DMS114 treated with DMSO at 0.1 percent for 48 hours (cell line): ENCODE results near the gene RNF41.
"Not testable (repeated sequence)": the region's sequence is repeated elsewhere in the genome, so short reads cannot be mapped to it uniquely, and the experiment has no call there.

Experiments
- DNase-seq: peaks from one replicate; lab custom pipeline; 2025; ENCODE audit not compliant: unreplicated experiment; lab: John Stamatoyannopoulos, UW

Gene RNF41

DNA sequence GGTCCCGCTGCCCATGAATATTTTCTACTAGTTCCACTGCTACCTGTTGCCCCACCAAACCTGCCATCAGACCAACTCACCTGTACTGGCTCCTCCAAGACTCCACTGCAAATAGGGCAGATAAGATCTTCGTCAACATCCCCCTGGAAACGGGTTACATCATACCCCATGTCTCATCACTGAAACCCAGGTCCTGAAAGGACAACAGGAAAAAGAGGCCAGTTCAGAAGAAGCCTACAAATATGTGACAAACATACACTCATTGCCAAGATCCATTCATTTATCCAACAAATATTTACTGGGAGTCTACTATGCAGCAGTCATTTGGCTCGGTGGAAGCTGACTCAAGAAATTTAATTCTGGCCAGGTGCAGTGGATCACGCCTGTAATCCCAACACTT, 7.8 kb downstream of the RNF41 start:
- no peak for DNase-seq

DNA sequence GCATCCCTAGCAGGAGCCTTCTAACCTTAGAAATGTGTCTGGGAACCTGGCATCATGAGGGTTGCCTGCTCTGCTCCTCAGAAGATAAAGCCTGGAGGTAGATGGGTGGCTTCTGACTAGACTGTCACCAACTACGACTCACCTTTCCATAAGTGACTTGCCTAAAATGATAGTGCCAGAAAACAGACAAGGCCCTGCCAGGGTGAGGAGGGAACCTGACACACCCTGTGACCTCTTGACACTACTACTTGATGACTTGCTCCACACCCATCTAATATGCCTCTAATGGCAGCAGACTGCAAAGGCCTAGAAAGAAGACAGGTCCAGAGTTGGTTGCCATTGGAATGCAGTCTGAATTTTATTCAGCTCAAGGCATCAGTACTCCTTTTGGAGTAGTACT, 9.4 kb downstream of the RNF41 start:
- DNase-seq, result no peak

- DNase-seq, result no peak
These were observed 13.7 kb downstream of the RNF41 start for GRCh38 chr12:56208006-56208405.

DNA sequence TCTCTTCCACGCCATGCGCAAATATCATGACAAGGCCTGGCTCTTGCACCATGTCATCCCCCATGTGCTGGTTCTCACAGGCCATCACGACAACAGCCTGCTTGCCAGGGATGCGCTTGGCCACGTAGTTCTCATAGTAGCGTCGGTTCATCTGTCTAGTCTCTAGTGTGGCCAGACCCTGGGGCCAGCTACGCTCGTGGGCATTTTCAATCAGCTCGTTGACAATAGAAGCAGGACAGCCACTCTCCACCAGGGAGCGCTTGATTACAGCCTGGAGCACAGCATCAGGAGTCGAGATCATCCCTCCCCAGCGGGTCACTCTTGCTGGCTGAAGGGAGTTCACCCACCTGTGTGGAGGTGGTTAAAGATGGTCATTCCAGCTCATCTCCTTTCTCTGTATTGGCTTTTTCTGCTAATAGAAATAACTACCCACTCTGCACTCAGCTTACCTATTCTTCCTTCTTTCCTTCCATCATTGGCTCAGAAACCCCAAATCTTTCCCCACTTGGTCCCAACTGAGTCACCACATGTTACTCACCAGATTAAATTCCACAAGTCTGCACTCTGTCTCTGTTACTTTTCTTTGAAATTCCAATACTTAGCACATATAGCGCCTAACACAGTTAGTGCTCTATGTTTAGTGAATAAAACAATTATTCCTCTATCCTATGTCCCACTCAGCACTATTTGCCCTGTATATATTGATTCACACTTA, 15.1 kb downstream of the RNF41 start:
- DNase-seq, result peak; percentile 31

- DNase-seq, result peak; percentile 21
These were observed 16.3 kb downstream of the RNF41 start for GRCh38 chr12:56205445-56205844.

GRCh38 chr12:56204275-56204674, 17.4 kb downstream of the RNF41 start:
- no peak for DNase-seq

DNA sequence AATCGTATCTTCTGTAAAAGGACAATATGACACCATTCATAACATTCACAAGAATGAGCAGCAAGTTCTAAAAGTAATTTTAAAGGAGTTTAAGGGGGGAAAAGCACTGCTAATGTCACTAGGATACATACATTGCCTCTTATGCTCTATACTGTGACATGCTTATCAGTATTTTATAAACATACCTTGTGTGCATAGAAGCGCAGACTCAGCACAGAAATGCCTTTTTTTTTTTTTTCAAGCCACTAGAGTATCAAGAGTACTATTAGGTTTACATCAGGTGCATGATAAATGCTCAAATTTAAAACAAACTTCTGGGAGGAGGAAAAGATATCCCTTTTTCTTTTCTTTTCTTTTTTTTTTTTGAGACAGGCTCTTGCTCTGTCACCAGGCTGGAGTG, 18.9 kb downstream of the RNF41 start:
- DNase-seq, result no peak

GRCh38 chr12:56202366-56202765, 19.4 kb downstream of the RNF41 start:
- DNase-seq, result no peak

DNA sequence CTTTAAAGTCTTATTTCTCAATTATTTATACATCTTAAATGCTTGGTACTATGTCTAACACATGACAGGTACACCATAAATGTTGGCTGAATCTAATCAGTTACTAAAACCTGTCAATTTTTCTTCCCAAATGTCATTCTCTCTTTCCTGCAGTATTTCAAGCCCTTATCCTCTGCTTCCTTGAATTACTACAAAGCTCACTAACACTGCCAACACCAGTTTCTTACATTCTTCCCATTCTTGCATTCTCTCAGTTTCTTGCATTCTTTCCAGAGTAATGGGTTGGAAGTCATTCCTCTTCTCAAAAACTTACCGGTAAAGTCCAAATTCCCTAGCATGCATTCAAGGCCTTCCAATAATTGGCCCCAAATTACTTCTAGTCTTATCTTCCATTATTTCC, 22.9 kb downstream of the RNF41 start:
- DNase-seq, result no peak

GRCh38 chr12:56197921-56198635, 23.6 kb downstream of the RNF41 start:
- no peak for DNase-seq

DNA sequence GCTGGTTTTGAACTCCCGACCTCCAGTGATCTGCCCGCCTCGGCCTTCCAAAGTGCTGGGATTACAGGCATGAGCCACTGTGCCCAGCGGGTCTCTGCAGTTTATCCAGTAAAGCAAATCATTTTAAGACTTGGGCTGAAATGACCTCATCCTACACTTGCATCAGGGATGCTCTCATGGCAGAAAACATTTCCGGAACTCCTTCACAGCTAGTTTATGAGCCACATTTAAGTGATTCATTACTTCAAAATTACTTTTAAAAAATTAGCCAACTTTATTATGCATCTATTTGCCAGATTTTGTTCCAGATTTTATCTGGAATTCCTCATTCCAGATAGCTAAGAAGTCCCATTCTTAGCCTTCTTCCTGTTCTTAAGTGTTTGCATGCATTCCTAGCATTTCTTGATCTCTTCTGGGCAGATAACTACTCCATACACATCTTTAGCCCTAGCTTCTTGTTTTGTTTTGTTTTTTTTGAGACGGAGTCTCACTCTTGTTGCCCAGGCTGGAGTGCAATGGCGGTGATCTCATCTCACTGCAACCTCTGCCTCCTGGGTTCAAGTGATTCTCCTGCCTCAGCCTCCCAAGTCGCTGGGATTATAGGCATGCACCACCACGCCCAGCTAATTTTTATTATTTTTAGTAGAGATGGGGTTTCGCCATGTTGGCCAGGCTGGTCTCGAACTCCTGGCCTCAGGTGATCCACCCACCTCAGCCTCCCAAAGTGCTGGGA, 24.7 kb downstream of the RNF41 start:
- not testable (repeated sequence) for DNase-seq

DNA sequence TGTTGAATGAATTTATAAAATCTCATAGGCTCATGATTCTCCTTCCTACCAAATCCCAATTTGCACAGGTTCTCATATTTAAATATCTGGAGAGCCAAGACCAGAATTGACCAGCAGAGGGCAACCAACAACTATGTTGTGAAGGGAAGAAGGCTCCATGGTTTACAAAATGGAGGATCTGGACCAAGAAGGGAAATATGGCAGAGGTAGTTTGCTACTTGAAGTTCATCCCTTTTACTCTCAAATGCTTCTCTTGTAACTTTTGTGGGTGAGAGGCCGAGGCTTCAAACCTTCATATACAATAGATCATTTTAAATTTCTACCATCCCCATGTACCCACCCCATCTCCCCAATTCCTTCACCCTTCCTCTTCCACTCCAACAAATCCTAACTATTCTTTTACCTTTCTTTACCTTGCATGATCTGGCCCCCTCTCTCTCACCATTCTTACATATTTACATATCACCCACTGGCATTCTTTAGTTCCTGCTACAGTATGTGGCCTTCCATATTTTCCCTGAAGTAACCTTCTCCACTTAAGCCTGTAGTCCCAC, 28.6 kb downstream of the RNF41 start:
- DNase-seq, result peak; percentile 86

DNA sequence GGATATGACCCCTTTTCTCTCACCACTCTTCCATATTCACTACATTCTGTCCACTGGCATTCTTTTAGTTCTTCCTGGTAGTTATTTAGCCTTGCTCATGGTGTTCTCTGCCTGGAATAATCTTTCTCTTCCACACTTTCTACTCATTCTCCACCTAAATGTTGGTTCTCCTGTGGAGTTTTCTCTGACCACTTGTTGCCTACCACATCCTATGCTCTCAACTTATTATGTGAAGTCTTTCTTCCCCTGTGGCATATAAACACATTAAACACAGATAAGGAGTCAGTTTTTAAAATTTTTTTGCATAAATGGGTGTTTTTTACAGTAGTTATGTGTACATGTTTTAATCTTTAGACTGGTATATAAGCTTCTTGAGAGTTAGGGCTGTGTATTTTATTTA, 29.1 kb downstream of the RNF41 start:
- DNase-seq, result no peak

DNA sequence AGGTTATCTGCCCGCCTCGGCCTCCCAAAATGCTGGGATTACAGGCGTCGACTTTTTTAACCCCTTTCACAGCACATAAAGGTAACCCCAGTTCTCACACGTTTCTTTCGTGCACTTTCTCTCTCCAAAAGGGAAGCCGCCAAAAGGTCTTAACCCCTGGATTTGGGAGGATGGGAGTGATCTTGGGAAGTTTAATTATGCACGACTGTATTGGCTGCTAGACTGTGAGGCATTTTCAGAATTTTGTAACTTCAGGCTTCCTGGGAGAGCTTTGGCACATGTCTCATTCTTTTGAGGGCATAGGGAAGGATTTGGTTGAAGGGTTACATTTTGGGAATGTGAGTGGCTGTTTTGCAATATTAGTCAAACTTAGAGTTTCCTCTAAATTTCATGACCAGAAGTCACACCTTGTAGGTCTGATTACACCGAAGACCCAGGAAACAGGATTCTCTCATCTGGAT, 31.0 kb downstream of the RNF41 start:
- no peak for DNase-seq

DNA sequence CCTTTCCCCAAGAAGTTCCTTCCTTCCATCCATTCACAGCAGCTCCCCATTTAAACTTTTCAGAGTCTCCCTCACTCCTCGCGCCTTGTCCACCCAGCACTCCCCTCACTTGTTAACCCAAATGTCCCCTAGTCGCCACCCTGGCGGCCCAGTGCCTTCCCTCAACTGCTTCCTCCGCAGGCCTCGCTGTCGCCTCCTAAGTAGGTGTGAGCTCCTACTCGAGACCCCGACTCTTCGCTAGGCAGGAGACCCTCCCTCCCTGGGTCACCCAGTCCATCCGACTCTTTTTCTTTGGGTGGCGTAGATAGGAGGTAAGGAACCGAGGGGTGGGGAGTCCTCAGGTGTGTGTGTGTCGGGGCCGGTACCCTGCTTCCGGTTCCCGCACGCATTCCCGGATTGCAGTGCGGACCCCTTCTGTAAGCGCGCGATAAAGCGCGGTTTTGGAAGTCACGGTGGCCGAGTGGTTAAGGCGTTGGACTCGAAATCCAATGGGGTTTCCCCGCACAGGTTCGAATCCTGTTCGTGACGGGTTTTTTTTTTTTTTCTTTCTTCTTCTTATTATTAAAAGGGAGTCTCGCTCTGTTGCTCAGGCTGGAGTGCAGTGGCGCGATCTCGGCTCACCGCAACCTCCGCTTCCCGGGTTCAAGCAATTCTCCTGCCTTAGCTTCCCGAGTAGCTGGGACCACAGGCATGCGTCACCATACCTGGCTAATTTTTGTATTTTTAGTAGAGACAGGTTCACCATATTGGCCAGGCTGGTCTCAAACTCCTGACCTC, 31.6 kb downstream of the RNF41 start:
- peak; percentile 83 for DNase-seq

DNA sequence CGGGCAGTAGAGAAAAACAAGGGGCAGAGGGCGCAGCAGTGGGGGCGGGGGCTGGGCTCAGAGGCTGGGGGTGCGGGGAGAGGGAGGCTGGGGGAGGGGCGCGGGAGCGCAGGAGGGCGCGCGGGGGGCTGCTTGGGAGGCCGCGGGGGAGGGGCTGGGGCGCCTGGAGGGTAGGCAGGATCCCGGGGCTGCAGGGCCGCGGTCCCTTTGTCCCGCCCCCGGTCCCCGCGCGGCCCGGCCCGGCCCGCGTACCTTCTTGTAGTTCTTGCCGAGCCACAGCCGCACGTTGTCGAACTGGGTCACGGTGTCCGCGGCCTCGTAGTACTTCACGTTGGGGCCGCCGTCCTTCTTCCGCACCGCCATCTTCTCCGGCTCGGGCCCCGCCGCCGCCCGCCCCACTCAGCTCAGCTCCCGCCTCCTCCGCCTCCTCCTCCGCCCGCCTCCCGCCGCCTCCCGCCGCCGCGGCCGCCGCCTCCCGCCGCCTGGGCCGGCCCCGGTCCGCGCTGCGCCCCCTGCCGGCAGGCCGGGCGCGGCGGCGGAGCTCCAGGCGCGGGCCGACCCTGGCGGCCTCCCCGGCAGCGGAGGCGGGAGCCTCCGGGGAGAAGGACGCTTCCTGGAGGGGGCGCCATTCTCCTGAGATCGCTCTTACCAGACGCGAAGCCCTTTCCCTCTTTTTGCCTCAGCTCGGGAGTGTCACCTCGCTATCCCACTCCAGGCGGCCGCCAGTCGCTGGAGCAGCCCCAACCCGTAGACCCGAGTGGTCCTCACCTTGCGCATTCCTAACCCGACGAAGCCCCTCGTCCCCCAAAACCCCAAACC, 32.4 kb downstream of the RNF41 start, which contains the start of gene SMARCC2:
SMARCC2 (minus strand) TSS at position 385 of the 819 bp plus-strand sequence; CDS start at position 363, 22 bp downstream.
- peak; percentile 66 for DNase-seq

- DNase-seq, result no peak
These were observed 33.0 kb downstream of the RNF41 start for GRCh38 chr12:56188778-56189098.

GRCh38 chr12:56188131-56188777, 33.5 kb downstream of the RNF41 start:
- DNase-seq, result no peak

DNA sequence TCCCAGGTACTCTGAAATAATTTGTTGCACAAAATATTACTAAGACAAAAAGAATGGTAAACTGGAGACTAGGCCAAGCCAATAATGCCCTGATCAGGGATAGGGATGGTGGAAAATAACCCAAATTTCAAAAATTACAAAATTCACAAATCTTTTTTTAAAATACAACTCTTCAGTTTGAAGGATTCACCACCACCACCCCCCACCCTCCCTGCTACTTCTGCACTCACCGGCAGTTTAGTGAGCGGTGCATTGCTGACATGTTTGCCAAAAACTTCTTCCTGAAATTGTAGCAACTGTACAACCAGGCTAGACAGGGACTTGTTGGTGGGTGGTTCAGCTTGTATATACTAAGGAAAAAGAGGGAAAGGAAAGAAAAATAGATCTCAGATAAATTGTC, 34.8 kb downstream of the RNF41 start:
- DNase-seq, result no peak

- no peak for DNase-seq
These were observed 43.4 kb downstream of the RNF41 start for GRCh38 chr12:56178347-56178746.
